B cell (primary cell): ENCODE data around the gene GNAS.

Experiments used
- EZH2 ChIP-seq: IDR thresholded peaks from 2 replicates; pipeline ENCODE4 v1.6.1; 2012; ENCODE audit warnings: borderline replicate concordance, low read depth, mild to moderate bottlenecking, moderate library complexity, low read length; ENCODE audit not compliant: insufficient read depth, poor library complexity, severe bottlenecking
- TF ChIP-seq, protein P1 (sequence below): fragments of 200-600 bp; IDR thresholded peaks from one replicate; pipeline ENCODE4 v1.8.0; 2022; ENCODE audit warnings: antibody characterized with exemption, mild to moderate bottlenecking

DNA sequence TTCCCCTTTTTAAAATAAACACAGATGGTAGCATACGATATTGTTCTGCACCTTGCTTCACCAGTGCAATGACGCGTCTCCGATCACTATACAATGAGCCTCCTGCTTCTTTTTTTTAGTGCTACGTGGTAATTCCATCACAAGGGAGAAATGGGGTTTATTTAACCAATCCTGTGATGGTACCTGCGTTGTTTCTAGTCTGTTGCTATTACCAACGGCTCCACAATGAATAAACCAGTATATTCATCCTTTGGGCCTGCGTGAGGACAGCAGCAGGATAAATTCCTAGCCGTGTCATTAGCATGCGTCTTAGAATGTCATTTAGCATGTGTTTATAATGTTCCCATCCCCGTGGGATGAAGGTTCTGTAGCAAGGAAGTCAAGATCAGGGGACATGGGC is 44.7 kb upstream of the GNAS start:
- TF ChIP-seq, protein P1, sequence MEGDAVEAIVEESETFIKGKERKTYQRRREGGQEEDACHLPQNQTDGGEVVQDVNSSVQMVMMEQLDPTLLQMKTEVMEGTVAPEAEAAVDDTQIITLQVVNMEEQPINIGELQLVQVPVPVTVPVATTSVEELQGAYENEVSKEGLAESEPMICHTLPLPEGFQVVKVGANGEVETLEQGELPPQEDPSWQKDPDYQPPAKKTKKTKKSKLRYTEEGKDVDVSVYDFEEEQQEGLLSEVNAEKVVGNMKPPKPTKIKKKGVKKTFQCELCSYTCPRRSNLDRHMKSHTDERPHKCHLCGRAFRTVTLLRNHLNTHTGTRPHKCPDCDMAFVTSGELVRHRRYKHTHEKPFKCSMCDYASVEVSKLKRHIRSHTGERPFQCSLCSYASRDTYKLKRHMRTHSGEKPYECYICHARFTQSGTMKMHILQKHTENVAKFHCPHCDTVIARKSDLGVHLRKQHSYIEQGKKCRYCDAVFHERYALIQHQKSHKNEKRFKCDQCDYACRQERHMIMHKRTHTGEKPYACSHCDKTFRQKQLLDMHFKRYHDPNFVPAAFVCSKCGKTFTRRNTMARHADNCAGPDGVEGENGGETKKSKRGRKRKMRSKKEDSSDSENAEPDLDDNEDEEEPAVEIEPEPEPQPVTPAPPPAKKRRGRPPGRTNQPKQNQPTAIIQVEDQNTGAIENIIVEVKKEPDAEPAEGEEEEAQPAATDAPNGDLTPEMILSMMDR = no peak
- no peak for TF ChIP-seq EZH2
